Liver (tissue), 3 donors: Measurements from ENCODE around the gene ATXN1.

ENCODE experiments used
- CTCF ChIP-seq: fragments of 150-350 bp; IDR thresholded peaks from 2 replicates; pipeline ENCODE4 v1.5.1; 2017; ENCODE audit warnings: improper control_type of control experiment, low read depth, low read length; ENCODE audit not compliant: missing input control
- SP1 ChIP-seq: IDR thresholded peaks from 2 replicates; pipeline ENCODE4 v1.6.1; 2018; ENCODE audit warnings: antibody characterized with exemption, mild to moderate bottlenecking
- TF ChIP-seq, protein P1 (sequence below): IDR thresholded peaks from 2 replicates; pipeline ENCODE4 v1.6.1; 2016; ENCODE audit warnings: antibody characterized with exemption
- donor health status: healthy.
- donor health status: healthy.

GRCh38 chr6:16806363-16806762 lies 45.1 kb upstream of the ATXN1 start:
- TF ChIP-seq SP1: no peak
- no peak for TF ChIP-seq CTCF
- TF ChIP-seq, protein P1, sequence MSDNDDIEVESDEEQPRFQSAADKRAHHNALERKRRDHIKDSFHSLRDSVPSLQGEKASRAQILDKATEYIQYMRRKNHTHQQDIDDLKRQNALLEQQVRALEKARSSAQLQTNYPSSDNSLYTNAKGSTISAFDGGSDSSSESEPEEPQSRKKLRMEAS: no peak
